Urinary bladder (tissue), 4 donors: ENCODE measurements around the gene IQGAP2. TPM values are rescaled to one million over a fixed set of nuclear protein-coding genes. Genes with fewer than 3 reads are reported as not detected.
"Not testable (repeated sequence)": the region's sequence is repeated elsewhere in the genome, so short reads cannot be mapped to it uniquely, and the experiment has no call there.

ENCODE experiments used
- DNase-seq: peaks from one replicate; pipeline ENCODE4 v3.0.0-alpha.2; 2015; ENCODE audit errors: extremely low spot score
- H3K27ac ChIP-seq: one replicate; pipeline ENCODE4 v1.5.1; 2013; ENCODE audit warnings: low read depth, mild to moderate bottlenecking, moderate library complexity
- H3K36me3 ChIP-seq: one replicate; pipeline ENCODE4 v1.6.1; 2013; ENCODE audit warnings: mild to moderate bottlenecking, moderate library complexity; ENCODE audit not compliant: insufficient read depth
- H3K4me1 ChIP-seq: one replicate; pipeline ENCODE4 v1.6.1; 2013; ENCODE audit warnings: mild to moderate bottlenecking, moderate library complexity; ENCODE audit not compliant: insufficient read depth
- H3K4me3 ChIP-seq: one replicate; pipeline ENCODE4 v1.5.1; 2013; ENCODE audit warnings: low read depth, low read length
- WGBS: extraction: QIAGEN DNeasy Blood & Tissue Kit; methylation state at CpG from one replicate; pipeline ENCODE4 v1.1.7; 2013; 5-methylcytosine and 5-hydroxymethylcytosine counted together
- polyA plus RNA-seq: library from polyadenylated mRNA; stranded (reverse); fragments of 200-250 nt; gene quantifications from one replicate; pipeline ENCODE4 v1.2.3, GENCODE V29; 2013
- total RNA-seq: library from RNA; depleted of rRNA; stranded (reverse); fragments of >200 nt; gene quantifications from one replicate; pipeline ENCODE4 v1.2.3, GENCODE V29; 2014
- donor health status: healthy with polysubstance abuse.
- donor health status: healthy.

IQGAP2 gene
- total and polyA plus RNA-seq, 2 donors: 4.5 to 29.6 TPM

GRCh38 chr5:76733049-76733417 lies 329.9 kb downstream of the IQGAP2 start:
- Histone ChIP-seq H3K27ac (no peak overlapping the region), H3K36me3 (no peaks in the 10 kb centered on the region), H3K4me1 (peaks cover 1% of the 10 kb centered on the region), H3K4me3 (no peak overlapping the region)
- WGBS: 90% methylated on average over 13 of the region's 13 CpGs
- DNase-seq: no peak

GRCh38 chr5:76735762-76736545 lies 332.9 kb downstream of the IQGAP2 start:
- DNase-seq: no peak
- no peak overlapping the region for H3K4me3 ChIP-seq
- WGBS: 61% methylated on average over 4 of the region's 4 CpGs
- H3K27ac ChIP-seq: no peak overlapping the region
- H3K4me1 ChIP-seq: no peaks in the 10 kb centered on the region
- H3K36me3 ChIP-seq: no peaks in the 10 kb centered on the region

- Histone ChIP-seq H3K4me1 (no peaks in the 10 kb centered on the region), H3K36me3 (no peaks in the 10 kb centered on the region), H3K27ac (no peak overlapping the region), H3K4me3 (no peak overlapping the region)
- 78% methylated on average over 6 of the region's 6 CpGs for WGBS
- no peak for DNase-seq
Observed at GRCh38 chr5:76736679-76737556, 333.8 kb downstream of the IQGAP2 start.

GRCh38 chr5:76737846-76738245 lies 334.8 kb downstream of the IQGAP2 start:
- H3K4me1 ChIP-seq: no peaks in the 10 kb centered on the region
- H3K36me3 ChIP-seq: no peaks in the 10 kb centered on the region
- no peak for DNase-seq
- peak overlapping the region; percentile 48 for H3K27ac ChIP-seq
- WGBS: 84% methylated on average over 5 of the region's 5 CpGs
- H3K4me3 ChIP-seq: no peak overlapping the region

GRCh38 chr5:76741506-76741905 lies 338.4 kb downstream of the IQGAP2 start:
- H3K36me3 ChIP-seq, H3K4me3 ChIP-seq, H3K4me1 ChIP-seq, H3K27ac ChIP-seq, DNase-seq: not testable (repeated sequence)
- 93% methylated on average over 4 of the region's 4 CpGs for WGBS

- no peaks in the 10 kb centered on the region for H3K4me1 ChIP-seq
- DNase-seq: no peak
- no peak overlapping the region for H3K27ac ChIP-seq
- WGBS: 82% methylated on average over 4 of the region's 4 CpGs
- no peaks in the 10 kb centered on the region for H3K36me3 ChIP-seq
- H3K4me3 ChIP-seq: no peak overlapping the region
Observed at GRCh38 chr5:76742583-76742982, 339.5 kb downstream of the IQGAP2 start.

- WGBS: 57% methylated on average over 2 of the region's 2 CpGs
- Histone ChIP-seq H3K4me1 (no peaks in the 10 kb centered on the region), H3K36me3 (no peaks in the 10 kb centered on the region), H3K4me3 (no peak overlapping the region), H3K27ac (no peak overlapping the region)
- DNase-seq: no peak
Observed at GRCh38 chr5:76744632-76745031, 341.5 kb downstream of the IQGAP2 start.

- no peaks in the 10 kb centered on the region for H3K4me1 ChIP-seq
- no peak for DNase-seq
- WGBS: 55% methylated on average over 3 of the region's 3 CpGs
- H3K36me3 ChIP-seq: no peaks in the 10 kb centered on the region
- H3K4me3 ChIP-seq: no peak overlapping the region
- no peak overlapping the region for H3K27ac ChIP-seq
Observed at GRCh38 chr5:76745670-76746069, 342.6 kb downstream of the IQGAP2 start.

- Histone ChIP-seq H3K4me3 (no peak overlapping the region), H3K4me1 (no peaks in the 10 kb centered on the region), H3K27ac (no peak overlapping the region), H3K36me3 (no peaks in the 10 kb centered on the region)
- WGBS: 89% methylated on average over 2 of the region's 2 CpGs
- DNase-seq: no peak
Observed at GRCh38 chr5:76746677-76747076, 343.6 kb downstream of the IQGAP2 start.

- Histone ChIP-seq H3K4me3 (no peak overlapping the region), H3K36me3 (no peaks in the 10 kb centered on the region), H3K4me1 (no peaks in the 10 kb centered on the region), H3K27ac (no peak overlapping the region)
- WGBS: 91% methylated on average over 13 of the region's 13 CpGs
- no peak for DNase-seq
Observed at GRCh38 chr5:76747706-76748105, 344.6 kb downstream of the IQGAP2 start.

GRCh38 chr5:76751291-76751690 lies 348.2 kb downstream of the IQGAP2 start:
- H3K27ac ChIP-seq: no peak overlapping the region
- H3K4me3 ChIP-seq: no peak overlapping the region
- H3K36me3 ChIP-seq: no peaks in the 10 kb centered on the region
- H3K4me1 ChIP-seq: no peaks in the 10 kb centered on the region
- no peak for DNase-seq
- 91% methylated on average over 5 of the region's 5 CpGs for WGBS

GRCh38 chr5:76754668-76755078 lies 351.6 kb downstream of the IQGAP2 start:
- H3K4me1 ChIP-seq: no peaks in the 10 kb centered on the region
- WGBS: 75% methylated on average over 3 of the region's 3 CpGs
- no peak overlapping the region for H3K27ac ChIP-seq
- H3K36me3 ChIP-seq: no peaks in the 10 kb centered on the region
- H3K4me3 ChIP-seq: no peak overlapping the region
- no peak for DNase-seq

GRCh38 chr5:76755779-76756637 lies 352.9 kb downstream of the IQGAP2 start:
- H3K27ac ChIP-seq: no peak overlapping the region
- DNase-seq: no peak
- 87% methylated on average over 11 of the region's 11 CpGs for WGBS
- H3K36me3 ChIP-seq: no peaks in the 10 kb centered on the region
- no peak overlapping the region for H3K4me3 ChIP-seq
- H3K4me1 ChIP-seq: no peaks in the 10 kb centered on the region
